ENCODE data around the gene PHKG1.
"Not testable (repeated sequence)": the region's sequence is repeated elsewhere in the genome, so short reads cannot be mapped to it uniquely, and the experiment has no call there.

The PHKG1 gene

GRCh38 chr7:56092789-56093531, at the start of gene PHKG1:
TSS of gene PHKG1 (minus strand) at chr7:56092952. CDS start at chr7:56088941, 4,011 bp downstream.
- no peak within 1 kb of the TSS for H3K27ac Mint-ChIP-seq
- H3K27me3 Mint-ChIP-seq = no peaks in the 10 kb centered on the region
- H3K4me3 Mint-ChIP-seq = no peak within 1 kb of the TSS
- H3K4me1 Mint-ChIP-seq (ENCODE audit: low read depth) = no peaks in the 10 kb centered on the region
- no peaks in the 10 kb centered on the region for H3K9me3 Mint-ChIP-seq
- H3K36me3 Mint-ChIP-seq (ENCODE audit: low read depth) = peaks cover 11% of the 10 kb centered on the region

DNA sequence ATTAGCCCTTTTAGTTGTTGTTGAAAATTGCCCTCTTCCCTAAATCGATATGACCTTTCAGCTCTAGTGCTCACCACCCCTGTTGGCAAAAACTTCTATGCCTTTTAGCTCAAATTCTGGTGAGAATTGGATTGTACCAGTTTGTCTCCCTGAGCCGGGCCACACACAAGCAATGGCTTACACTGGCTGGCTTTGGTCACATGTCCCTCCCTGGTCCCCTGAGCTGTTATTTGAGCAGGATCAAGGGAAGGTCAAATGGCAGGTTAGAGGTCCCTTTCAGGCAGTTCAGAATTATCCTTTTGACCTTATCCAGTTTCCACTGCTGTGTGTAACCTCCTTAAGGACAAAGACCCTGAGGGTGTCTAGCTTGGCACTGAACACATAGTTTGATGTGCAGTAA, 38.3 kb upstream of the PHKG1 start:
- H3K27me3 Mint-ChIP-seq, H3K4me3 Mint-ChIP-seq, H3K27ac Mint-ChIP-seq: not testable (repeated sequence)

DNA sequence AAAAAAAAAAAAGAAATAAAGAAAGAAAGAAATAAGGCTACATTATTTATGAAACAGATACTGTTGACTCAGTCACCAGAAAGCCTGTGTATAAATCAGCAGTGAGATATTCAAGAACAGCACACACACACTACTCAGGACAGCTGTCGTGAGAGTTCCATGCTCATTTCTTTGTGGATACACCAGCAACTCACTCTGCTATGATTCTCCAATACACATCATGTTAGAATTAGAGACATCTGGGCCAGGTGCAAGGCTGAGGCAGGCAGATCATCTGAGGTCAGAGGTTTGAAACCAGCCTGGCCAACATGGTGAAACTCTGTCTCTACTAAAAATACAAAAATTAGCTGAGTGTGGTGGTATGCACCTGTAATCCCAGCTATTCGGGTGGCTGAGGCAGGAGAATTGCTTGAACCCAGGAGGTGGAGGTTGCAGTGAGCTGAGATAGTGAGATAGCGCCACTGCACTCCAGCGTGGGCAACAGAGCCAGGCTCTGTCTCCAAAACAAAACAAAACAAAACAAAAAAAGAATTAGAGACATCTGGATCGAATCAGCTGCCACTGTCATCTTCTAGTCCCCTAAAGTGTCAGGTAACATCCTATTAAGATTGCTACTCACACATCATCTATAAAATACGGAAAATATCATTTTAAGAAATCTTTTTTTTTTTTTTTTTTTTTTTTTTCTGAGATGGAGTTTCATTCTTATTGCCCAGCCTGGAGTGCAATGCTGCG, 34.7 kb upstream of the PHKG1 start:
- Mint-ChIP-seq H3K9me3 (no peaks in the 10 kb centered on the region), H3K4me1 (ENCODE audit: low read depth) (no peaks in the 10 kb centered on the region), H3K36me3 (ENCODE audit: low read depth) (no peaks in the 10 kb centered on the region), H3K27ac (no peak overlapping the region), H3K27me3 (no peaks in the 10 kb centered on the region), H3K4me3 (no peak overlapping the region)

More for the DNA sequence above, 38.3 kb upstream of the PHKG1 start:
- not testable (repeated sequence) for H3K9me3 Mint-ChIP-seq; H3K36me3 Mint-ChIP-seq (ENCODE audit: low read depth); H3K4me1 Mint-ChIP-seq (ENCODE audit: low read depth)

GRCh38 chr7:56125831-56126230, 33.1 kb upstream of the PHKG1 start:
- H3K27ac Mint-ChIP-seq = no peak overlapping the region
- H3K36me3 Mint-ChIP-seq (ENCODE audit: low read depth) = no peaks in the 10 kb centered on the region
- no peaks in the 10 kb centered on the region for H3K4me1 Mint-ChIP-seq (ENCODE audit: low read depth)
- no peaks in the 10 kb centered on the region for H3K27me3 Mint-ChIP-seq
- no peak overlapping the region for H3K4me3 Mint-ChIP-seq
- H3K9me3 Mint-ChIP-seq = no peaks in the 10 kb centered on the region

GRCh38 chr7:56124981-56125380, 32.2 kb upstream of the PHKG1 start:
- no peak overlapping the region for H3K4me3 Mint-ChIP-seq
- no peaks in the 10 kb centered on the region for H3K9me3 Mint-ChIP-seq
- H3K27ac Mint-ChIP-seq = no peak overlapping the region
- H3K36me3 Mint-ChIP-seq (ENCODE audit: low read depth) = no peaks in the 10 kb centered on the region
- H3K4me1 Mint-ChIP-seq (ENCODE audit: low read depth) = no peaks in the 10 kb centered on the region
- no peaks in the 10 kb centered on the region for H3K27me3 Mint-ChIP-seq

DNA sequence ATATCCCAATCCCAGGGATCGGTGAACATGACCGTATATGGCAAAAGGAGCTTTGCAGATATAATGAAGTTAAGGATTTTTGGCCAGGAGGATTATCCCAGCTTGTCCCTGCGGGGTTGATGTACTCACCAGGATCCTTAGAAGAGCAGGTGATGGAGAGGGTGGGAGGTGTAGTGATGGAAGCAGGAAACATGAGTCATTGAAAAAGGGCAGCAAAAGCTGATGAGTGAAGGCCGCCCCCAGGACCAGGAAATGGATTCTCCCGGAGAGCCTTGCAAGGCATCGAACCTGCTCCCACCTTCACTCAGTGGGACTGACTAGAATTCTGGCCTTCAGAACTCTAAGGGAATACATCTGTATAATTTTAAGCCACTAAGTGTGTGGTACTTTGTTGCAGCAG, 28.7 kb upstream of the PHKG1 start:
- H3K27me3 Mint-ChIP-seq = peaks cover 16% of the 10 kb centered on the region
- H3K9me3 Mint-ChIP-seq = no peaks in the 10 kb centered on the region
- no peaks in the 10 kb centered on the region for H3K36me3 Mint-ChIP-seq (ENCODE audit: low read depth)
- H3K4me3 Mint-ChIP-seq = no peak overlapping the region
- no peaks in the 10 kb centered on the region for H3K4me1 Mint-ChIP-seq (ENCODE audit: low read depth)
- no peak overlapping the region for H3K27ac Mint-ChIP-seq

GRCh38 chr7:56115852-56116538, 23.2 kb upstream of the PHKG1 start, which contains the start of gene NUPR2:
TSS of gene NUPR2 (minus strand) at chr7:56116417. CDS start at chr7:56116314, 103 bp downstream.
- Mint-ChIP-seq H3K27ac (no peak within 1 kb of the TSS), H3K36me3 (ENCODE audit: low read depth) (no peaks in the 10 kb centered on the region), H3K9me3 (no peaks in the 10 kb centered on the region), H3K27me3 (peaks cover 27% of the 10 kb centered on the region), H3K4me1 (ENCODE audit: low read depth) (no peaks in the 10 kb centered on the region), H3K4me3 (no peak within 1 kb of the TSS)

- H3K4me3 Mint-ChIP-seq; H3K27ac Mint-ChIP-seq; H3K9me3 Mint-ChIP-seq; H3K36me3 Mint-ChIP-seq (ENCODE audit: low read depth); H3K4me1 Mint-ChIP-seq (ENCODE audit: low read depth): not testable (repeated sequence)
- peaks cover 20% of the 10 kb centered on the region for H3K27me3 Mint-ChIP-seq
These were observed 19.5 kb upstream of the PHKG1 start for GRCh38 chr7:56112244-56112643.

- no peak overlapping the region for H3K27ac Mint-ChIP-seq
- peaks cover 21% of the 10 kb centered on the region for H3K4me1 Mint-ChIP-seq (ENCODE audit: low read depth)
- H3K27me3 Mint-ChIP-seq = peaks cover 8% of the 10 kb centered on the region
- no peak overlapping the region for H3K4me3 Mint-ChIP-seq
- H3K36me3 Mint-ChIP-seq (ENCODE audit: low read depth) = peaks cover 19% of the 10 kb centered on the region
- peaks cover 6% of the 10 kb centered on the region for H3K9me3 Mint-ChIP-seq
These were observed 17.9 kb upstream of the PHKG1 start for GRCh38 chr7:56110611-56111010.

- H3K4me3 Mint-ChIP-seq = peak overlapping the region; percentile 98
- peaks cover 35% of the 10 kb centered on the region for H3K36me3 Mint-ChIP-seq (ENCODE audit: low read depth)
- peaks cover 3% of the 10 kb centered on the region for H3K27me3 Mint-ChIP-seq
- peak overlapping the region; percentile 95 for H3K27ac Mint-ChIP-seq
- peaks cover 34% of the 10 kb centered on the region for H3K4me1 Mint-ChIP-seq (ENCODE audit: low read depth)
- H3K9me3 Mint-ChIP-seq = peaks cover 6% of the 10 kb centered on the region
These were observed 15.2 kb upstream of the PHKG1 start for GRCh38 chr7:56107954-56108258.

DNA sequence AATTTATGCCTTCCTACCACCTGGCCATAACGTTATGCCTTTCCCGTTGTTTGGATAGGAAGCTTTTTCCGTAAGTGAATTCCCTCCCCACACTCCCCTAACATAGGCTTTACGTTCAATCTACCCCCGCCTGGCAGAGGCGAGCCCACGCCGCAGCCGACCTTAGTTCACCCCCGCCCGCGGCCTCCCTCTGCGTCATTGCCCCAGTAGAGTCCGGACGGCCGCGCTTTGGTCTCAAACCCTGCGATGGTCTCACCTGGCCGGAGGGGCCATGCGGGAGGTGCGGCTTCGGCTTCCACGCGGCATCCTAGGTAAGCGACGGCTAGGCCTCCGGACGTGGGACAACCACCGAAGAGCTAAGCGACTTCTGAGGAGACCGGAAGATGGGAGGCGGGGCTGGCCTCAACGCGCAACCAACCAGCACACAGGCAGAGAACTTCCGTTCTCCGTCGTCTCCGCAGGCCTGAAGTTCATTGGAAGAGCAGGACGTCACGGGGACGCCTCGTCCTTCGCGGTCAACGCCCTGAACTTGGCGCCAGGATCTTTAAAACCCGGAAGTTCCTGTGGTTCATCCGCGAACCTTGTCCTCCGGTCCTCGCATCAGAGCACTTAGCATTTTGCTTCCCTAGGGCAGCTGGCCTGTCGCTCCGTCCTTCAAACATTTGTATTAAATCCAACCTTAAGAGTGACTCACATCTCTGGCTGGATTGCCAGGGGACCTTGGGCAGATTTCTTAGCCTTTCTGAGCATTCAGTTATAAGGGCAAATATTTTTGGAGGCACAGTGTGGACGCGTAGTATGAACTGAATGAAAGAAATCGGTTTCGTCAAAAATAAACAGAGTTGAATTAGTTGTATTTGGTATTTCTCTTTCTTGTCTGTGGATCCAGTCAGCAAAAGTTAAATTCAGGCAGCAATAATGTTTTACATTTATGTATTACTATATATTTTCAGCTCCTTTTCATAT, 13.6 kb upstream of the PHKG1 start, which contains the start of gene CHCHD2:
Gene CHCHD2 (minus strand): TSS at position 369 of the 966 bp plus-strand sequence. CDS start 63 bp downstream, at position 306.
- H3K36me3 Mint-ChIP-seq (ENCODE audit: low read depth) = peaks cover 41% of the 10 kb centered on the region
- H3K4me1 Mint-ChIP-seq (ENCODE audit: low read depth) = peaks cover 38% of the 10 kb centered on the region
- H3K27me3 Mint-ChIP-seq = peaks cover 3% of the 10 kb centered on the region
- H3K27ac Mint-ChIP-seq = peak within 1 kb of the TSS; percentile 95
- H3K9me3 Mint-ChIP-seq = peaks cover 6% of the 10 kb centered on the region
- peak within 1 kb of the TSS; percentile 98 for H3K4me3 Mint-ChIP-seq

DNA sequence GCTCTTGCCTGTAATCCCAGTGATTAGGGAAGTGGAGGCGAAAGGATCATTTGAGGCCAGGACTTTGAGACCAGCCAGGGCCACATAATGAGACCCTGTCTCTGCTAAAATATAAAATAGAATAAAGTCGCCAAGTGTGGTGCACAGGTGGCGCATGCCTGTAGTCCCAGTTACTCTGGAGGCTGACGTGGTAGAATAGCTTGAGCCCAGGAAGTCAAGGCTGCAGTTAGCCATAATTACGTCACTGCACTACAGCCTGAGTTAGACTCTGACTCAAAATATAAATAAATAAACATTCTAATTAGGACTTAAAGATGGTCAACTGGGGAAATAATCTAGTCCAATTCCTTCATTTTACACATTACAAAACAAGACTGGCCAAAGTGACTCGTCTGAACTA, 12.8 kb upstream of the PHKG1 start:
- peaks cover 3% of the 10 kb centered on the region for H3K27me3 Mint-ChIP-seq
- peaks cover 38% of the 10 kb centered on the region for H3K4me1 Mint-ChIP-seq (ENCODE audit: low read depth)
- H3K36me3 Mint-ChIP-seq (ENCODE audit: low read depth) = peaks cover 50% of the 10 kb centered on the region
- H3K27ac Mint-ChIP-seq = peak overlapping the region; percentile 95
- H3K9me3 Mint-ChIP-seq = peaks cover 6% of the 10 kb centered on the region
- peak overlapping the region; percentile 98 for H3K4me3 Mint-ChIP-seq

GRCh38 chr7:56104138-56104537, 11.4 kb upstream of the PHKG1 start:
- peaks cover 38% of the 10 kb centered on the region for H3K4me1 Mint-ChIP-seq (ENCODE audit: low read depth)
- peak overlapping the region; percentile 98 for H3K4me3 Mint-ChIP-seq
- H3K36me3 Mint-ChIP-seq (ENCODE audit: low read depth) = peaks cover 59% of the 10 kb centered on the region
- H3K9me3 Mint-ChIP-seq, H3K27me3 Mint-ChIP-seq, H3K27ac Mint-ChIP-seq: not testable (repeated sequence)

DNA sequence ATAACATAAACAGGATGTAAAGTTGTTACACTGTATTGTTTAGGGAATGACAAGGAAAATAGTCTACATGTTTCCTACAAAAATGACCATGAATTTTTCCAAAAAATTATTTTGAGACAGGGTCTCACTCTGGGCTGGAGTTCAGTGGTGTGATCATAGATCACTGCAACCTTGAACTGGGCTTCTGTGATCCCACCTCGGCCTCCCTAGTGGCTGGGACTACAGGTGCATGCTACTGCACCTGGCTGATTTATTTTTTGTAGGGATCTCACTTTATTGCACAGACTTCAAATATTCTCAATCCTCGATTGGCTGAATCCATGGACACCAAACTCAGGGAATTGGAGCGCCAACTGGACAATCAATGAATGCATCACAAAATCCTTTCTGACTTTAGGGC, 6.9 kb upstream of the PHKG1 start:
- Mint-ChIP-seq H3K27ac (no peak overlapping the region), H3K4me3 (no peak overlapping the region), H3K27me3 (no peaks in the 10 kb centered on the region), H3K9me3 (no peaks in the 10 kb centered on the region), H3K36me3 (ENCODE audit: low read depth) (peaks cover 43% of the 10 kb centered on the region), H3K4me1 (ENCODE audit: low read depth) (peaks cover 11% of the 10 kb centered on the region)

All from stimulated activated naive CD8-positive, alpha-beta T cell treated with anti-CD3 and anti-CD28 coated beads, Interleukin-15, Interleukin-2, amounts not matched to agents 100 ng/mL and 50 ng/mL, for 24 hours (primary cell).